Karpas-422 (cell line): Measurements from ENCODE around the gene CPED1. TPM values are rescaled to one million over a fixed set of nuclear protein-coding genes. Genes with fewer than 3 reads are reported as not detected.

Experiments
- DNase-seq: peaks from one replicate; pipeline ENCODE4 v3.0.0-alpha.2; 2015
- H2AFZ ChIP-seq: fragments of 200-600 bp; sonication (generic); 2 replicates; pipeline ENCODE4 v1.6.1; 2014; ENCODE audit warnings: antibody characterized with exemption, low read length, mixed read lengths
- H3K27ac ChIP-seq: fragments of 200-600 bp; sonication (generic); 2 replicates; pipeline ENCODE4 v1.5.1; 2014; ENCODE audit warnings: mild to moderate bottlenecking, low read length, moderate library complexity
- H3K27me3 ChIP-seq: fragments of 200-600 bp; sonication (generic); 2 replicates; pipeline ENCODE4 v1.6.1; 2014; ENCODE audit warnings: low read length, mixed read lengths
- H3K36me3 ChIP-seq: fragments of 200-600 bp; sonication (generic); 2 replicates; pipeline ENCODE4 v1.6.1; 2014; ENCODE audit warnings: low read length, mixed read lengths; ENCODE audit not compliant: insufficient read depth
- H3K4me1 ChIP-seq: fragments of 200-600 bp; sonication (generic); 2 replicates; pipeline ENCODE4 v1.6.1; 2014; ENCODE audit warnings: mild to moderate bottlenecking, low read length, mixed read lengths
- H3K4me2 ChIP-seq: fragments of 200-600 bp; sonication (generic); 2 replicates; pipeline ENCODE4 v1.6.1; 2014; ENCODE audit warnings: low read length, low read depth, mild to moderate bottlenecking; ENCODE audit not compliant: poor library complexity, severe bottlenecking
- H3K4me3 ChIP-seq: fragments of 200-600 bp; sonication (generic); 2 replicates; pipeline ENCODE4 v1.5.1; 2014; ENCODE audit warnings: mild to moderate bottlenecking, antibody characterized with exemption, low read length, mixed read lengths
- H3K79me2 ChIP-seq: fragments of 200-600 bp; sonication (generic); 2 replicates; pipeline ENCODE4 v1.6.1; 2014; ENCODE audit warnings: mild to moderate bottlenecking, low read length, mixed read lengths
- H3K9ac ChIP-seq: fragments of 200-600 bp; sonication (generic); 2 replicates; pipeline ENCODE4 v1.6.0; 2014; ENCODE audit warnings: low read length
- H3K9me2 ChIP-seq: fragments of 200-600 bp; sonication (generic), shearing (Covaris generic); replicated peaks from 2 replicates; pipeline ENCODE4 v1.6.0; 2014; ENCODE audit warnings: mild to moderate bottlenecking, low read length, moderate library complexity; ENCODE audit not compliant: insufficient read depth
- H3K9me3 ChIP-seq: fragments of 300-700, 200-600 bp; sonication (generic); 2 replicates; pipeline ENCODE4 v1.6.1; 2014; ENCODE audit warnings: low read length, mixed read lengths
- H4K20me1 ChIP-seq: fragments of 200-600 bp; sonication (generic); 2 replicates; pipeline ENCODE4 v1.6.1; 2014; ENCODE audit warnings: mild to moderate bottlenecking, antibody characterized with exemption, low read length, low read depth; ENCODE audit not compliant: insufficient read depth
- total RNA-seq: library from RNA; depleted of rRNA; stranded (reverse); fragments of >200 nt; shearing (Covaris generic); gene quantifications from 2 replicates; pipeline ENCODE4 v1.2.3, GENCODE V29; 2014; ENCODE audit warnings: low replicate concordance

The CPED1 gene
- total RNA-seq, 1 experiment from 2014 or later, result 0.04 TPM

DNA sequence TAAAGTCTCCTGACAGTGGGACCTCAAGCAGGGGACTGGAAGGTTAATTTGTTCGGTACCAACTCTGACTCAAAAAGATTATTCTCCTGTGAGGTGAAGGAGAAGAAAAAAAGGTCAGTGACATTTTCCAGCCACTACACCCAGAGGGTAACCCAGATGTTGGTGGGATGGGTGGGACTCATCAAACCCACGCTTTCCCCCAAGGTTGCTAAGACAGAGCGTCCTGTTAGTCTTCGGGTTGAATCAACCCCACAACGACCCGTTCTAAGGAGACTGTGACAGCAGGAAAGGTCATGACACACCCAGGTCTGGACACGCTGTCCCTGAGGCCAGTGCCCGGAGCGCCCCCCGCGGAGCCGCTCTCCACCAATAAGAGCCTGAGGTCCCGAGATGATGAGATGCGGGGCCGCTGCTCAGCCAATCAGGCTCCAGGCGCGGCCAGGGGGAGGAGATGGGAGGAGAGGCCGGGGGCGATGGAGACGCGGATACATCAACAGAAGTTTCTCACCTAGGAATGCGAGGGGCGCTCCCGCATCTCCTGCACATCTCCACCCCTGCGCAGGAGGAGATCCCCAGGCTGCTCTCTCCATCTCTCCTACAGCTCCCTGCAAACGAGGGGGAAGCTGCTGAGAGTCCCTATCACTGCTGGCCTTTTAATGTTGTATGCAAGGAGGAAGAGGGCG is 340.1 kb downstream of the CPED1 start, which contains the start of gene WNT16:
Gene WNT16, plus strand, starts transcription at position 493 of the 683 bp plus-strand sequence. CDS start 293 bp downstream, outside the sequence.
- H3K27me3 ChIP-seq, result no peaks in the 10 kb centered on the region
- H3K79me2 ChIP-seq, result no peaks in the 10 kb centered on the region
- no peak for DNase-seq
- H3K4me1 ChIP-seq, result no peaks in the 10 kb centered on the region
- H3K4me2 ChIP-seq, result no peak within 1 kb of the TSS
- no peaks in the 10 kb centered on the region for H3K36me3 ChIP-seq
- no peak within 1 kb of the TSS for H3K27ac ChIP-seq
- H2AFZ ChIP-seq, result no peak within 1 kb of the TSS
- H3K9me2 ChIP-seq, result no peaks in the 10 kb centered on the region
- H3K4me3 ChIP-seq, result no peak within 1 kb of the TSS
- H3K9ac ChIP-seq, result no peak within 1 kb of the TSS
- no peaks in the 10 kb centered on the region for H3K9me3 ChIP-seq
- no peaks in the 10 kb centered on the region for H4K20me1 ChIP-seq

DNA sequence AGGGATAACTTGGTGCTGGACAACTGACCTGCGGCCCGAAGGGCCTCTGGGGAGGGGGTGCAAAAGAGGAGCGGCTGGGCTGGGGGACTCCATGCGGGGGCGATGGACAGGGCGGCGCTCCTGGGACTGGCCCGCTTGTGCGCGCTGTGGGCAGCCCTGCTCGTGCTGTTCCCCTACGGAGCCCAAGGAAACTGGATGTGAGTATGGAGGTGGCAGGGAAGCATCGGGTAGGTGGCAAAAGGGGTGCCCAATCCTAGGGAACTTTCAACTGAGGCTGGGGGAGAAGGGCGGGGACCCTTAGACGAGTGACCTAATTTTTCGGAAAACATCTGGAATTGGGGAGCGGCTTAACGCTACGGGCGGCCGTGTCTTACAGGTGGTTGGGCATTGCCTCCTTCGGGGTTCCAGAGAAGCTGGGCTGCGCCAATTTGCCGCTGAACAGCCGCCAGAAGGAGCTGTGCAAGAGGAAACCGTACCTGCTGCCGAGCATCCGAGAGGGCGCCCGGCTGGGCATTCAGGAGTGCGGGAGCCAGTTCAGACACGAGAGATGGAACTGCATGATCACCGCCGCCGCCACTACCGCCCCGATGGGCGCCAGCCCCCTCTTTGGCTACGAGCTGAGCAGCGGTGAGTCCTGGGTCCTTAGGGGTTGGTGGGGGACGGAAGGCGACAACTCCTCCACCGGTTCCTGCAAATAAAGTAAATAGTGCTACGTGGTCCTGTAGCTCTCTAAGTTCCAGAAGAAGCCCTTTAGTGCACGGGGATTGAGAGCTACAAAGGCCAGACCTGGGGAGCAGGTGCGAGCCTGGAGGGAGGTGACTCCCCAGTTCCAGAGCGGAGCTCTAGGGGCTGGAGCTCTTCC is 340.9 kb downstream of the CPED1 start:
- H3K4me1 ChIP-seq, result no peaks in the 10 kb centered on the region
- H3K9me2 ChIP-seq, result no peaks in the 10 kb centered on the region
- H3K9me3 ChIP-seq, result no peaks in the 10 kb centered on the region
- no peaks in the 10 kb centered on the region for H3K36me3 ChIP-seq
- H3K9ac ChIP-seq, result no peak overlapping the region
- no peak for DNase-seq
- no peak overlapping the region for H2AFZ ChIP-seq
- no peaks in the 10 kb centered on the region for H3K79me2 ChIP-seq
- no peak overlapping the region for H3K4me2 ChIP-seq
- no peak overlapping the region for H3K4me3 ChIP-seq
- H3K27ac ChIP-seq, result no peak overlapping the region
- no peaks in the 10 kb centered on the region for H3K27me3 ChIP-seq
- H4K20me1 ChIP-seq, result no peaks in the 10 kb centered on the region

- Histone ChIP-seq H3K4me2 (no peak overlapping the region), H3K27me3 (no peaks in the 10 kb centered on the region), H3K27ac (no peak overlapping the region), H3K79me2 (no peaks in the 10 kb centered on the region), H3K4me1 (no peaks in the 10 kb centered on the region), H3K9me3 (no peaks in the 10 kb centered on the region), H3K9ac (no peak overlapping the region), H4K20me1 (no peaks in the 10 kb centered on the region), H3K4me3 (no peak overlapping the region), H3K9me2 (no peaks in the 10 kb centered on the region), H3K36me3 (no peaks in the 10 kb centered on the region), H2AFZ (no peak overlapping the region)
- DNase-seq, result no peak
Observed at GRCh38 chr7:121330053-121330833, 341.7 kb downstream of the CPED1 start.

- H3K79me2 ChIP-seq, result no peaks in the 10 kb centered on the region
- no peaks in the 10 kb centered on the region for H3K9me2 ChIP-seq
- H3K9me3 ChIP-seq, result no peaks in the 10 kb centered on the region
- no peak for DNase-seq
- H2AFZ ChIP-seq, result no peak overlapping the region
- H3K36me3 ChIP-seq, result no peaks in the 10 kb centered on the region
- no peaks in the 10 kb centered on the region for H3K27me3 ChIP-seq
- no peak overlapping the region for H3K4me2 ChIP-seq
- no peaks in the 10 kb centered on the region for H4K20me1 ChIP-seq
- H3K4me1 ChIP-seq, result no peaks in the 10 kb centered on the region
- H3K27ac ChIP-seq, result no peak overlapping the region
- no peak overlapping the region for H3K9ac ChIP-seq
- H3K4me3 ChIP-seq, result no peak overlapping the region
Observed at GRCh38 chr7:121331048-121331447, 342.5 kb downstream of the CPED1 start.

DNA sequence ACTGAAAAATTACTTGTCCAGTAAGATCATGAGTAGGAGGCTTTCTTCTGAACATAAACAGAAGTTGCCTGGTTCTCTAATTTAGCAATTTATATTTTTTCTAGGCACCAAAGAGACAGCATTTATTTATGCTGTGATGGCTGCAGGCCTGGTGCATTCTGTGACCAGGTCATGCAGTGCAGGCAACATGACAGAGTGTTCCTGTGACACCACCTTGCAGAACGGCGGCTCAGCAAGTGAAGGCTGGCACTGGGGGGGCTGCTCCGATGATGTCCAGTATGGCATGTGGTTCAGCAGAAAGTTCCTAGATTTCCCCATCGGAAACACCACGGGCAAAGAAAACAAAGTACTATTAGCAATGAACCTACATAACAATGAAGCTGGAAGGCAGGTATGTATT is 343.1 kb downstream of the CPED1 start:
- no peaks in the 10 kb centered on the region for H3K36me3 ChIP-seq
- H3K27me3 ChIP-seq, result no peaks in the 10 kb centered on the region
- no peak overlapping the region for H3K9ac ChIP-seq
- no peak overlapping the region for H3K4me2 ChIP-seq
- no peak overlapping the region for H3K4me3 ChIP-seq
- H3K9me2 ChIP-seq, result no peaks in the 10 kb centered on the region
- no peak for DNase-seq
- no peak overlapping the region for H2AFZ ChIP-seq
- no peaks in the 10 kb centered on the region for H3K9me3 ChIP-seq
- H3K4me1 ChIP-seq, result no peaks in the 10 kb centered on the region
- no peaks in the 10 kb centered on the region for H3K79me2 ChIP-seq
- no peaks in the 10 kb centered on the region for H4K20me1 ChIP-seq
- H3K27ac ChIP-seq, result no peak overlapping the region

- Histone ChIP-seq H2AFZ (no peak overlapping the region), H3K27me3 (no peaks in the 10 kb centered on the region), H3K4me1 (no peaks in the 10 kb centered on the region), H3K9ac (no peak overlapping the region), H3K36me3 (no peaks in the 10 kb centered on the region), H3K79me2 (no peaks in the 10 kb centered on the region), H3K9me3 (no peaks in the 10 kb centered on the region), H4K20me1 (no peaks in the 10 kb centered on the region), H3K4me2 (no peak overlapping the region), H3K27ac (no peak overlapping the region), H3K9me2 (no peaks in the 10 kb centered on the region), H3K4me3 (no peak overlapping the region)
- no peak for DNase-seq
Observed at GRCh38 chr7:121334376-121334775, 345.9 kb downstream of the CPED1 start.

- H3K9me3 ChIP-seq, result no peaks in the 10 kb centered on the region
- no peak overlapping the region for H3K9ac ChIP-seq
- H3K4me1 ChIP-seq, result no peaks in the 10 kb centered on the region
- no peak overlapping the region for H3K27ac ChIP-seq
- no peak overlapping the region for H2AFZ ChIP-seq
- DNase-seq, result no peak
- no peaks in the 10 kb centered on the region for H3K27me3 ChIP-seq
- H3K4me2 ChIP-seq, result no peak overlapping the region
- H3K79me2 ChIP-seq, result no peaks in the 10 kb centered on the region
- no peaks in the 10 kb centered on the region for H3K9me2 ChIP-seq
- no peaks in the 10 kb centered on the region for H4K20me1 ChIP-seq
- no peak overlapping the region for H3K4me3 ChIP-seq
- H3K36me3 ChIP-seq, result no peaks in the 10 kb centered on the region
Observed at GRCh38 chr7:121334875-121335648, 346.6 kb downstream of the CPED1 start.
